NB4 (cell line): ENCODE results near the gene NUDT8.

Experiments used
- CTCF ChIP-seq: IDR thresholded peaks from one replicate; pipeline ENCODE4 v1.5.1; 2012; ENCODE audit warnings: low read depth, low read length
- POLR2A ChIP-seq: IDR thresholded peaks from 2 replicates; pipeline ENCODE4 v1.6.1; 2011; ENCODE audit warnings: mild to moderate bottlenecking; ENCODE audit not compliant: insufficient read length; ENCODE audit errors: extremely low read depth

GRCh38 chr11:67605231-67606011, 24.3 kb downstream of the NUDT8 start:
- TF ChIP-seq POLR2A (no peak), CTCF (no peak)
